Right lobe of liver (tissue), 6 donors: Measurements from ENCODE around the gene B4GALT1. TPM values are rescaled to one million over a fixed set of nuclear protein-coding genes. Genes with fewer than 3 reads are reported as not detected.

Source experiments
- ATAC-seq, 4 donors: fragments of 200-7000 bp; cut with Tn5 transposase; one replicate each; pipeline ENCODE4 v1.9.1; 2020; ENCODE audit warnings: mild to moderate bottlenecking in 4 of 4, moderate library complexity in 4 of 4
- DNase-seq, 3 donors: peaks; one replicate each; pipeline ENCODE4 v3.0.0-alpha.2; 2020
- H3K27ac ChIP-seq, 3 donors: fragments of 200-600 bp; one replicate each; pipeline ENCODE4 v1.8.0; 2022
- H3K27me3 ChIP-seq, 2 donors: fragments of 200-600 bp; one replicate each; pipeline ENCODE4 v1.8.0; 2022
- H3K36me3 ChIP-seq, 4 donors: fragments of 200-600 bp; sonication (generic) in 1 of 4; one replicate each; pipeline versions ENCODE4 v1.5.1 to v1.8.0; 2017 to 2022; ENCODE audit warnings: control low read depth in 1 of 4
- H3K4me1 ChIP-seq, 4 donors: fragments of 200-600 bp; sonication (generic) in 1 of 4; one replicate each; pipeline versions ENCODE4 v1.5.1 to v1.8.0; 2017 to 2022; ENCODE audit warnings: control low read depth in 1 of 4
- H3K4me3 ChIP-seq, 3 donors: fragments of 200-600 bp; one replicate each; pipeline ENCODE4 v1.8.0; 2022
- H3K9me3 ChIP-seq, 4 donors: fragments of 200-600 bp; sonication (generic) in 1 of 4; one replicate each; pipeline versions ENCODE4 v1.5.1 to v1.8.0; 2017 to 2022; ENCODE audit warnings: control low read depth in 1 of 4
- POLR2A ChIP-seq: fragments of 450-650 bp; IDR thresholded peaks from one replicate; pipeline ENCODE4 v1.6.1; 2017; ENCODE audit warnings: antibody characterized with exemption, mild to moderate bottlenecking
- WGBS: methylation state at CpG from one replicate; pipeline ENCODE4 v1.1.6; 2018; ENCODE audit warnings: low coverage, low lambda C conversion rate; ENCODE audit not compliant: insufficient coverage; ENCODE audit errors: missing lambda C conversion rate; 5-methylcytosine and 5-hydroxymethylcytosine counted together
- intact Hi-C, 2 donors: fragments of 100-400 bp; cut with DNase I; formaldehyde crosslinking; loops; one replicate each; pipeline versions ENCODE4 v1.11.2 to v1.14.1; 2022
- total RNA-seq, 6 experiments: library from RNA; depleted of rRNA in 2 of 6; stranded (reverse); fragments of >200 nt in 2 of 6; fragmentation: NEBNext Ultra II Directional in 3 of 6; extraction: Animal tissue kit (Norgen Biotek cat#: 25700) in 3 of 6; gene quantifications; one replicate each; pipeline versions ENCODE4 v1.1.0 to v1.2.4, GENCODE V29; 2016 to 2023
- TF ChIP-seq, protein P1 (sequence below), 4 donors: fragments of 200-600 bp in 3 of 4; fragments of 450-650 bp in 1 of 4; IDR thresholded peaks; one replicate each; pipeline versions ENCODE4 v1.5.1 to v1.8.0; 2016 to 2022; ENCODE audit warnings: antibody characterized with exemption in 4 of 4, mild to moderate bottlenecking in 2 of 4
- donor health status: DM: no; HTN: yes; CAD: no.
- donor health status: DM: no; HTN: no; CAD: no.
- donor health status: DM: no; HTN: no; CAD: no.
- donor health status: DM: no; HTN: yes; CAD: no.
- donor health status: DM: no; HTN: yes; CAD: no.

B4GALT1 gene
- total RNA-seq, 6 experiments from 2014 or later, result 48.5 to 145 (median 79.5) TPM

DNA sequence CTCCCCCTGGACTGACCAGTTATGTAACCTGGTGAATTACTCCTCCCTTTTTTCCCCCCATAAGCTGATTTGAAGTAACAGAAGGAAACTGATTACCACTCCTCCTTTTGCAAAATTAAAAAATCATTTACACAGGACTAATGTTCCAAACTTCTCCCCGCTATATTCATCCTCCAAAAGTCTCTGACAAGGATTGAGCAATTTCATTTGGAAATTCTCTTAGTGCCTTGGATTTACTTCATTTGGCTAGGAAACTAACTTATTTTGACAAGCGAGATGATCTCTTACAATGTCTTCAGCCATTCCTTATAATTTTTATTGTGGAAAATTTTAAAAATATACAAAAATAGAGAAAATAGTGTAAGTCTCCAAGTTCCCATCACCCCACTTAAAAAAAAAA lies 15.4 kb upstream of the B4GALT1 start:
- Histone ChIP-seq H3K4me3 (no peak overlapping the region), H3K27ac (no peak overlapping the region), H3K9me3 (no peaks in the 10 kb centered on the region), H3K4me1 (peaks cover 0 to 19% (median 0%) of the 10 kb centered on the region in 4 donors), H3K27me3 (no peaks in the 10 kb centered on the region), H3K36me3 (no peaks in the 10 kb centered on the region)
- ATAC-seq (no peak), DNase-seq (no peak)
- intact Hi-C loops, result no loop called here
- 95% methylated on average over 2 of the region's 2 CpGs for WGBS
- TF ChIP-seq, protein P1, sequence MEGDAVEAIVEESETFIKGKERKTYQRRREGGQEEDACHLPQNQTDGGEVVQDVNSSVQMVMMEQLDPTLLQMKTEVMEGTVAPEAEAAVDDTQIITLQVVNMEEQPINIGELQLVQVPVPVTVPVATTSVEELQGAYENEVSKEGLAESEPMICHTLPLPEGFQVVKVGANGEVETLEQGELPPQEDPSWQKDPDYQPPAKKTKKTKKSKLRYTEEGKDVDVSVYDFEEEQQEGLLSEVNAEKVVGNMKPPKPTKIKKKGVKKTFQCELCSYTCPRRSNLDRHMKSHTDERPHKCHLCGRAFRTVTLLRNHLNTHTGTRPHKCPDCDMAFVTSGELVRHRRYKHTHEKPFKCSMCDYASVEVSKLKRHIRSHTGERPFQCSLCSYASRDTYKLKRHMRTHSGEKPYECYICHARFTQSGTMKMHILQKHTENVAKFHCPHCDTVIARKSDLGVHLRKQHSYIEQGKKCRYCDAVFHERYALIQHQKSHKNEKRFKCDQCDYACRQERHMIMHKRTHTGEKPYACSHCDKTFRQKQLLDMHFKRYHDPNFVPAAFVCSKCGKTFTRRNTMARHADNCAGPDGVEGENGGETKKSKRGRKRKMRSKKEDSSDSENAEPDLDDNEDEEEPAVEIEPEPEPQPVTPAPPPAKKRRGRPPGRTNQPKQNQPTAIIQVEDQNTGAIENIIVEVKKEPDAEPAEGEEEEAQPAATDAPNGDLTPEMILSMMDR (IDR thresholded peaks at IDR 0.05), result no peak
- TF ChIP-seq POLR2A, result no peak

DNA sequence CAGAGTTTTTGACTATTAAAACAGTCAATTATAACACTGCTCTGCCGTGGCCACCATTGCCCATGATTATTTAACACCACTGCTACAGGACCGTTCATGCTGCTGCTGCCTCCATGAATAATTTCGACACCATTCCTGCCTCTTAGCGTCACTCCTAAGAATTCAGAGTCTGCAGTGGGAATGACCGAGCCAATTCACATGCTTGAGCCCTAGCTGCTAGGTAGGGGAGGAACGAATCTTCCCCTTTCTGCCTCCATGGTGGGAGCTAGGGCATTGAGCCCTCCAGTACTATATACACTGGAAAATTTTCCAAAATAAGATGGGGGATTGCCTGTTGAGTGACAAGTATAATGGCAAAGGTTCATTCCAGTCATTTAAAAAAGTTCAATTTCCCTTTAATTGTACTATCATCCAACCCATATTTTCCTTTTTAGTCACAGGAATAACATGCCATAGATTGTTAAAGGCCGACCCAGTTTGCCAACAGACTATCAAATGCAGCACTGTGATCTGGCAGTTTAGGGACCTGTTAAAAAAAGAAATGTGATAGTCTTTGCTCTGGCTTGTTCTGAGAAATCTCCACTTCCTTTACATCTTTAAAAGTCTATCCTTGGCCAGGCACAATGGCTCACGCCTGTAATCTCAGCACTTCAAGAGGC lies 13.5 kb upstream of the B4GALT1 start:
- intact Hi-C loops, result no loop called here
- H3K36me3 ChIP-seq, result no peaks in the 10 kb centered on the region
- H3K27ac ChIP-seq, result no peak overlapping the region
- no peaks in the 10 kb centered on the region for H3K27me3 ChIP-seq
- H3K4me3 ChIP-seq, result no peak overlapping the region
- no peak for TF ChIP-seq POLR2A
- TF ChIP-seq, protein P1 (IDR thresholded peaks at IDR 0.05), result no peak
- DNase-seq (no peak), ATAC-seq (no peak)
- H3K9me3 ChIP-seq, result no peaks in the 10 kb centered on the region
- H3K4me1 ChIP-seq, result peaks cover 0 to 5% (median 0%) of the 10 kb centered on the region in 4 donors
- 76% methylated on average over 6 of the region's 8 CpGs for WGBS

DNA sequence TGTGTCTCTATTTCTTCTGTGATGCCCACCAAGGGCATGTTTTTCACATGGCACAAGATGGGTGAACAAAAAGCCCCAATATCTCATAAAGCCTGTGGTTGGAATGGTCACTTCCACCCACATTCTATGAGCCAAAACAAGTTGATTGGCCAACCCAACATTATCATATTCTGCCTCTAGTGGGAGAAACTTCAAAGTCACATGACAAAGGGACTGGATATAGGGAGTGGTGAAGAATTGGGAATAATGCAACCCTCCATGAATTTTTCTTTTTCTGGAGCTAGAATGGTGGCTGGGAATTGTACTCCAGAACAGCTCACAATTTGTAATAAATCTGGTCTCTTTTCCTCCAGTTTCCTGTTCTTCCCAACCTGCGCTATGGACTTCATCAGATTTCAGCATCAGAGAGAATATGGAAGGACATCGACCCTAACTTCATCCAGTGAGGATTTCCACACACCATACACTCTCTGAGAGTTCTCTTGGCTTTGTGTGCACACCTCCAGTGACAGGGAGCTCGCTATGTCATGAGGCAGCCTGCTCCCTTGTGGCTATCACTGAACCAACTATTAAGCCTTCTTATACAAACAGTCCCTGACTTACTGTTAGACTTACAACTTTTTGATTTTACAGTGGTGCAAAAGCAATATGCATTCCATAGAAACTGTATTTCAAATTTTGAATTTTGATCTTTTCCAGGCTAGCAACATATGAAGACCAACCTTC lies 12.0 kb upstream of the B4GALT1 start:
- peak; percentile 72 to 92 (median 86) for ATAC-seq
- Histone ChIP-seq H3K4me1 (peaks cover 0 to 4% (median 0%) of the 10 kb centered on the region in 4 donors), H3K27me3 (no peaks in the 10 kb centered on the region), H3K27ac (no peak overlapping the region), H3K4me3 (no peak overlapping the region), H3K9me3 (no peaks in the 10 kb centered on the region), H3K36me3 (no peaks in the 10 kb centered on the region)
- TF ChIP-seq, protein P1 (IDR thresholded peaks at IDR 0.05), result peak in 2 of 4 donors; percentile 27 to 30
- TF ChIP-seq POLR2A, result no peak
- WGBS, result 44% methylated on average over 3 of the region's 3 CpGs
- DNase-seq, result no peak
- intact Hi-C loops, result loop anchor here in 1 of 2 donors (10.0 kb wide), 1 partner anchor 94 kb away; no protein-coding TSS in a partner anchor

DNA sequence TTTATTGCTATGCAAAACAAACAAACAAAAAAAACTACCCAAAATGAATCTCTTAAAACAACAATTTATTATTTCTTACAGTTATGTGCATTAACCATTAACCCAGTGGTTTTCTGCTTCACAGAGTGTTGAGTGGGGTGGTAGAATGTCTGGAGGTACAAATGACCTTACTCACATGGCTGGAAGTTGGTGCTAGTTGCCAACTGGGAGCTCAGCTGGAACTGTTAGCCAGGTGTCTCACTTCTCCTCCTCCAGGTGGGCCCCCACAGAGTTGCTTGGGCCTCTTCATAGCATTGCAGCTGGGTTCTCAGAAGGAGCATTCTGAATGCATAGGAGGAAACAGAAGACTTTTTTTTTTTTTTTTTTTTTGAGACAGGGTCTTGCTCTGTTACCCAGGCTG lies 10.5 kb upstream of the B4GALT1 start:
- Histone ChIP-seq H3K9me3 (no peaks in the 10 kb centered on the region), H3K36me3 (no peaks in the 10 kb centered on the region), H3K27me3 (no peaks in the 10 kb centered on the region), H3K4me3 (no peak overlapping the region), H3K27ac (no peak overlapping the region), H3K4me1 (peaks cover 0 to 9% (median 2%) of the 10 kb centered on the region in 4 donors)
- intact Hi-C loops, result loop anchor here in 1 of 2 donors (10.0 kb wide), 1 partner anchor 93 kb away; no protein-coding TSS in a partner anchor
- no peak for TF ChIP-seq POLR2A
- TF ChIP-seq, protein P1 (IDR thresholded peaks at IDR 0.05), result no peak
- no peak for ATAC-seq
- no peak for DNase-seq
